Measurements from ENCODE around the gene TBX10. TPM values are rescaled to one million over a fixed set of nuclear protein-coding genes. Genes with fewer than 3 reads are reported as not detected.

TBX10 gene
- total and polyA plus RNA-seq, 2 of the 8 experiments (the other 6 are each of a cell fraction or from before 2014, with no cell fraction given) = 0.09 TPM; not detected in 1

DNA sequence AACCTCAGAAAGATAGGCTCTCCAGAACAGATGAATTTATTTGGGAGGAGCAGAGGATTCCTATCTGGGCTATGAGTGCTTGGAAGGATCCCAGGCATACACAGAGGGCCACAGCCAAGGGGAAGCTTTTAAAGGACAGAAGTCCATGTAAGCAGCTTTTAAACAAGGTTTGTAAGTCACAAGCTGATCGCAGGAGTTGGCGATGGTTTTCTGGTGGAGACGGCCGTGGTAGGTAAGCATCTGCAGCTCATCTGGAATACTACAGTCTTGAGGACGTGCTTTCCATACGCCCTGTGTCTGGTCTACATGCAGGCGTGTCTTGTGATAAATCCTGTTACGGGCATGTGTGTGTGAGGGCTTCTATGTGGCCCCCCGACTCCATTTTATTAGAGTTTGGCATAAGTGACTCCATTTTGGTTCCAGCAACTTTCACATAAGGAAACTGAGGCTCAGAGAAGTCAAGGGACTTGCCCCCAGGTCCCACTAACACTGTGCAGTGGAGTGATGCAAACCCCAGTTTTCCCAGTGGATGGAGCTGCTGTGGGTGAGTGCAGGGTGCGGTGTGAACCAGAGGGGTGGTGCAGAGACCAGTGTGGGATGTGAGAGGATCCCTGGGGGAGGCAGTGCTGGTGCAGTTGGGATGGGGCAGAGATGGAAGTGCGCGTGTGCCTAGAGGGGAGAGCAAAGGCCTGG, 22.7 kb upstream of the TBX10 start:
- ChIA-PET CTCF (ENCODE audit: partially characterized antibody) (interaction anchor here (1.0 to 6.0 kb wide), 5 partner anchors 14 to 84 kb away, joined by 3 to 74 read pairs (median 4); partner anchors contain the start of genes ACY3 and TBX10), POLR2A (ENCODE audit: partially characterized antibody) (no interaction called here)
- Histone ChIP-seq H3K27ac (ENCODE audit: low read depth, low read length) (no peak overlapping the region), H3K18ac (ENCODE audit: extremely low read depth, low read length) (no peak overlapping the region), H3K9me3 (ENCODE audit: insufficient read depth in 2 of 2, low read depth in 1 of 2, low read length in 1 of 2) (peaks cover 11% of the 10 kb centered on the region in 2 experiments), H2BK5ac (ENCODE audit: low read depth, low read length) (no peak overlapping the region), H2AFZ (ENCODE audit: low read length) (0 out of 2 replicates have a peak overlapping the region, but pooled peaks have one; percentile 62), H2BK15ac (ENCODE audit: low read length) (no peak overlapping the region), H4K5ac (ENCODE audit: insufficient read length, low read depth, low read length) (no peak overlapping the region), H3K4ac (replicated peaks; ENCODE audit: insufficient read length, low read depth, low read length) (no peak overlapping the region), H3K56ac (replicated peaks; ENCODE audit: insufficient read length, low read depth, low read length) (no peak overlapping the region), H3K79me1 (ENCODE audit: low read depth, low read length) (no peaks in the 10 kb centered on the region), H2BK120ac (replicated peaks; ENCODE audit: low read depth, low read length) (no peak overlapping the region), H3K4me3 (ENCODE audit: extremely low read depth in 1 of 4, insufficient read depth in 2 of 4, low read depth in 3 of 4, low read length in 4 of 4) (no peak overlapping the region), H3K79me2 (ENCODE audit: control insufficient read depth in 1 of 2, insufficient read depth in 2 of 2, low read length in 2 of 2) (no peaks in the 10 kb centered on the region), H3K27me3 (replicated peaks in 1 of 4; ENCODE audit: control insufficient read depth in 3 of 4, extremely low read depth in 1 of 4, insufficient read depth in 3 of 4, low read length in 3 of 4) (no peaks in the 10 kb centered on the region), H3K23ac (ENCODE audit: insufficient read length) (no peak overlapping the region), H3K4me1 (replicated peaks in 1 of 4; ENCODE audit: control insufficient read depth in 3 of 4, insufficient read depth in 4 of 4, low read length in 3 of 4) (no peaks in the 10 kb centered on the region), H4K20me1 (replicated peaks in 1 of 2; ENCODE audit: control insufficient read depth in 1 of 2, insufficient read depth in 2 of 2, low read length in 2 of 2) (no peaks in the 10 kb centered on the region), H3K23me2 (ENCODE audit: low read depth, low read length) (no peaks in the 10 kb centered on the region), H3K9ac (replicated peaks in 1 of 4; ENCODE audit: extremely low read depth in 1 of 4, low read depth in 3 of 4, low read length in 3 of 4) (no peak overlapping the region), H2AK5ac (ENCODE audit: low read depth, low read length) (no peak overlapping the region), H3K36me3 (ENCODE audit: control insufficient read depth in 2 of 4, insufficient read depth in 4 of 4, low read length in 3 of 4) (no peaks in the 10 kb centered on the region), H4K91ac (replicated peaks; ENCODE audit: insufficient read length, low read length) (no peak overlapping the region), H4K8ac (ENCODE audit: extremely low read depth, insufficient read depth, low read length) (no peak overlapping the region), H2BK20ac (ENCODE audit: low read length) (no peak overlapping the region), H3K4me2 (ENCODE audit: insufficient read depth in 1 of 2, low read depth in 2 of 2, low read length in 2 of 2) (no peak overlapping the region), H2BK12ac (ENCODE audit: low read depth, low read length) (no peak overlapping the region), H3K14ac (ENCODE audit: insufficient read length) (no peak overlapping the region)
- TF ChIP-seq JUN (IDR thresholded peaks at IDR 0.05; ENCODE audit: low read depth, low read length) (no peak), JUND (IDR thresholded peaks at IDR 0.05; ENCODE audit: low read length) (no peak), SP2 (IDR thresholded peaks at IDR 0.05; ENCODE audit: low read length) (no peak), SRF (IDR thresholded peaks at IDR 0.05; ENCODE audit: low read depth, low read length) (no peak), SUZ12 (IDR thresholded peaks at IDR 0.05; ENCODE audit: low read length) (no peak), NRF1 (IDR thresholded peaks at IDR 0.05; ENCODE audit: low read depth, low read length) (no peak), RFX5 (IDR thresholded peaks at IDR 0.05; ENCODE audit: borderline replicate concordance, low read depth, low read length) (no peak), BACH1 (IDR thresholded peaks at IDR 0.05; ENCODE audit: low read length) (no peak), TAF1 (IDR thresholded peaks at IDR 0.05; ENCODE audit: low read depth, low read length) (no peak), POLR2AphosphoS5 (IDR thresholded peaks at IDR 0.05; ENCODE audit: low read depth, low read length) (no peak), FOSL1 (IDR thresholded peaks at IDR 0.05; ENCODE audit: insufficient read depth, low read depth, low read length) (no peak), SIRT6 (IDR thresholded peaks at IDR 0.05; ENCODE audit: low read length) (no peak), EP300 (IDR thresholded peaks at IDR 0.05; ENCODE audit: borderline replicate concordance in 1 of 2, low read depth in 2 of 2, low read length in 2 of 2) (no peak), CTBP2 (IDR thresholded peaks at IDR 0.05; ENCODE audit: borderline replicate concordance, insufficient read depth, insufficient read length, low read length) (no peak)
- WGBS, 2 experiments (ENCODE audit: extremely low coverage in 1 of 2, insufficient coverage in 1 of 2, insufficient read length in 1 of 2, insufficient replicate concordance in 2 of 2, low coverage in 1 of 2, low lambda C conversion rate in 2 of 2, missing lambda C conversion rate in 1 of 2) = 87% methylated on average over 12 of the region's 12 CpGs; no CpG with 5 or more reads in 1 of the 2 experiments
- DNase-seq (ENCODE audit: low read depth in 1 of 2, low spot score in 2 of 2) (no peak), FAIRE-seq (no peak)
